H9 (cell line): Measurements from ENCODE around the gene ATRIP. TPM values are rescaled to one million over a fixed set of nuclear protein-coding genes. Genes with fewer than 3 reads are reported as not detected.
"Not testable (repeated sequence)": the region's sequence is repeated elsewhere in the genome, so short reads cannot be mapped to it uniquely, and the experiment has no call there.

ENCODE experiments used
- DNase-seq: peaks from one replicate; pipeline ENCODE4 v3.0.0-alpha.2; 2017
- H2AFZ ChIP-seq: one replicate; pipeline ENCODE4 v1.6.1; 2013; ENCODE audit warnings: mild to moderate bottlenecking, low read length, control low read depth, moderate library complexity
- H2AK5ac ChIP-seq: 2 replicates; pipeline ENCODE4 v1.6.1; 2013; ENCODE audit warnings: low read length, control low read depth, mixed read lengths; ENCODE audit not compliant: insufficient read length
- H2BK120ac ChIP-seq: one replicate; pipeline ENCODE4 v1.6.1; 2013; ENCODE audit warnings: low read depth, mild to moderate bottlenecking, low read length, control low read depth, inconsistent platforms; ENCODE audit not compliant: poor library complexity, severe bottlenecking
- H2BK12ac ChIP-seq: 2 replicates; pipeline ENCODE4 v1.6.1; 2013; ENCODE audit warnings: low read length, control low read depth, mixed read lengths, low read depth; ENCODE audit not compliant: insufficient read length
- H2BK15ac ChIP-seq: 2 replicates; pipeline ENCODE4 v1.6.1; 2013; ENCODE audit warnings: low read depth, low read length, control low read depth
- H2BK20ac ChIP-seq: one replicate; pipeline ENCODE4 v1.6.1; 2013; ENCODE audit warnings: low read depth, mild to moderate bottlenecking, low read length, control low read depth, inconsistent platforms; ENCODE audit not compliant: poor library complexity, severe bottlenecking
- H2BK5ac ChIP-seq: 2 replicates; pipeline ENCODE4 v1.6.1; 2013; ENCODE audit warnings: low read length, control low read depth, mixed read lengths; ENCODE audit not compliant: insufficient read length
- H3K14ac ChIP-seq: 2 replicates; pipeline ENCODE4 v1.6.1; 2013; ENCODE audit warnings: low read length, control low read depth; ENCODE audit not compliant: insufficient read depth
- H3K18ac ChIP-seq: 2 replicates; pipeline ENCODE4 v1.6.1; 2013; ENCODE audit warnings: low read depth, mild to moderate bottlenecking, mixed read lengths, low read length, control low read depth; ENCODE audit not compliant: insufficient read length
- H3K23ac ChIP-seq: 2 replicates; pipeline ENCODE4 v1.6.1; 2013; ENCODE audit warnings: low read length, control low read depth, mixed read lengths, low read depth; ENCODE audit not compliant: insufficient read length
- H3K23me2 ChIP-seq: 2 replicates; pipeline ENCODE4 v1.6.1; 2013; ENCODE audit warnings: low read depth, mild to moderate bottlenecking, mixed read lengths, low read length, control low read depth; ENCODE audit not compliant: insufficient read length, poor library complexity, severe bottlenecking
- H3K27ac ChIP-seq: 2 replicates; pipeline ENCODE4 v1.5.1; 2013; ENCODE audit warnings: low read length, control low read depth, mixed read lengths, low read depth; ENCODE audit not compliant: insufficient read length
- H3K27me3 ChIP-seq: 2 replicates; pipeline ENCODE4 v1.6.1; 2013; ENCODE audit warnings: low read length, control low read depth, inconsistent platforms; ENCODE audit not compliant: insufficient read depth
- H3K4ac ChIP-seq: 2 replicates; pipeline ENCODE4 v1.6.1; 2013; ENCODE audit warnings: low read depth, mild to moderate bottlenecking, control low read depth, inconsistent platforms, low read length, moderate library complexity
- H3K4me1 ChIP-seq: 2 replicates; pipeline ENCODE4 v1.6.1; 2013; ENCODE audit warnings: low read length, control low read depth, inconsistent platforms; ENCODE audit not compliant: insufficient read depth
- H3K4me2 ChIP-seq: 2 replicates; pipeline ENCODE4 v1.6.1; 2013; ENCODE audit warnings: low read length, control low read depth, mixed read lengths; ENCODE audit not compliant: insufficient read length, insufficient read depth
- H3K56ac ChIP-seq: 2 replicates; pipeline ENCODE4 v1.6.1; 2013; ENCODE audit warnings: low read depth, mild to moderate bottlenecking, mixed read lengths, low read length, control low read depth; ENCODE audit not compliant: insufficient read length
- H3K79me1 ChIP-seq: 2 replicates; pipeline ENCODE4 v1.6.1; 2013; ENCODE audit warnings: low read depth, mild to moderate bottlenecking, moderate library complexity, low read length, control low read depth, inconsistent platforms; ENCODE audit not compliant: insufficient read depth, poor library complexity, severe bottlenecking
- H3K79me2 ChIP-seq: 2 replicates; pipeline ENCODE4 v1.6.1; 2013; ENCODE audit warnings: low read length, control low read depth, inconsistent platforms; ENCODE audit not compliant: insufficient read depth
- H3K9ac ChIP-seq: 2 replicates; pipeline ENCODE4 v1.6.1; 2013; ENCODE audit warnings: low read length, control low read depth, mixed read lengths; ENCODE audit not compliant: insufficient read length; ENCODE audit errors: extremely low read depth
- H3K9me3 ChIP-seq: one replicate; pipeline ENCODE4 v1.6.1; 2013; ENCODE audit warnings: low read depth, low read length, inconsistent platforms; ENCODE audit not compliant: control insufficient read depth
- H3T11ph ChIP-seq: one replicate; pipeline ENCODE4 v1.6.1; 2013; ENCODE audit warnings: mild to moderate bottlenecking, low read length, control low read depth, inconsistent platforms
- H4K20me1 ChIP-seq: one replicate; pipeline ENCODE4 v1.6.1; 2013; ENCODE audit not compliant: control insufficient read depth, insufficient read length, insufficient read depth
- H4K5ac ChIP-seq: 2 replicates; pipeline ENCODE4 v1.6.1; 2013; ENCODE audit warnings: low read depth, mild to moderate bottlenecking, mixed read lengths, low read length, control low read depth; ENCODE audit not compliant: insufficient read length
- H4K8ac ChIP-seq: replicated peaks from 2 replicates; pipeline ENCODE4 v1.6.1; 2013; ENCODE audit warnings: low read length, control low read depth, mixed read lengths, low read depth; ENCODE audit not compliant: insufficient read length
- H4K91ac ChIP-seq: 2 replicates; pipeline ENCODE4 v1.6.1; 2013; ENCODE audit warnings: low read depth, mild to moderate bottlenecking, moderate library complexity, mixed read lengths, low read length, control low read depth; ENCODE audit not compliant: insufficient read length
- H3K27ac Mint-ChIP-seq, 3 experiments: 2 replicates in 2 of 3; 3 replicates in 1 of 3; pipeline ENCODE4 v1.8.0; 2020 to 2021; ENCODE audit warnings: mixed read lengths in 3 of 3, mild to moderate bottlenecking in 1 of 3, moderate library complexity in 1 of 3
- H3K27me3 Mint-ChIP-seq: 2 replicates; pipeline ENCODE4 v1.8.0; 2021; ENCODE audit warnings: low read depth, mild to moderate bottlenecking, moderate library complexity, mixed read lengths
- H3K36me3 Mint-ChIP-seq, 3 experiments: 2 replicates in 2 of 3; 3 replicates in 1 of 3; pipeline ENCODE4 v1.8.0; 2020 to 2021; ENCODE audit warnings: low read depth in 3 of 3, mixed read lengths in 3 of 3; ENCODE audit not compliant: insufficient read depth in 1 of 3
- H3K4me1 Mint-ChIP-seq, 2 experiments: 2 replicates each; pipeline ENCODE4 v1.8.0; 2020; ENCODE audit warnings: mixed read lengths in 2 of 2
- H3K4me3 Mint-ChIP-seq, 2 experiments: 2 replicates in 1 of 2; 3 replicates in 1 of 2; pipeline ENCODE4 v1.8.0; 2020 to 2021; ENCODE audit warnings: mild to moderate bottlenecking in 2 of 2, mixed read lengths in 2 of 2, moderate library complexity in 1 of 2
- H3K9me3 Mint-ChIP-seq, 2 experiments: 2 replicates in 1 of 2; 3 replicates in 1 of 2; pipeline ENCODE4 v1.8.0; 2020; ENCODE audit warnings: mild to moderate bottlenecking in 2 of 2, mixed read lengths in 2 of 2, moderate library complexity in 1 of 2
- WGBS: extraction: QIAGEN DNeasy Blood & Tissue Kit; methylation state at CpG from one replicate; pipeline ENCODE4 v1.1.7; 2013; ENCODE audit warnings: missing lambda C conversion rate, low lambda C conversion rate, mixed read lengths; ENCODE audit not compliant: insufficient read length; ENCODE audit errors: extremely low coverage; 5-methylcytosine and 5-hydroxymethylcytosine counted together
- total RNA-seq: library from RNA; stranded (reverse); gene quantifications from 2 replicates; pipeline ENCODE4 v1.2.1, GENCODE V29; 2021

Gene ATRIP
- total RNA-seq, 1 experiment from 2014 or later, result 16.3 TPM

DNA sequence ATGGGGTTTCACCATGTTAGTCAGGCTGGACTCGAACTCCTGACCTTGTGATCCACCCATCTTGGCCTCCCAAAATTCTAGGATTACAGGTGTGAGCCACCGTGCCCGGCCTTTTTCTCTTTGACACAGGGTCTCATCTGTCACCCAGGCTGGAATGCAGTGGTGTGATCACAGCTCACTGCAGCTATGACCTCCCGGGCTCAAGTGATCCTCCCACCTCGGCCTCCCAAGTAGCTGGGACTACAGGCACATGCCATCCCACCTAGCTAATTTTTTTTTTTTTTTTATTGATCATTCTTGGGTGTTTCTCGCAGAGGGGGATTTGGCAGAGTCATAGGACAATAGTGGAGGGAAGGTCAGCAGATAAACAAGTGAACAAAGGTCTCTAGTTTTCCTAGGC is 36.3 kb downstream of the ATRIP start:
- not testable (repeated sequence) for H3K9me3 ChIP-seq, H3K27ac Mint-ChIP-seq, H3K79me1 ChIP-seq, H3K18ac ChIP-seq, H3K14ac ChIP-seq, H2BK120ac ChIP-seq, H3K9me3 Mint-ChIP-seq, H2AFZ ChIP-seq, H3K4me1 ChIP-seq, H2BK5ac ChIP-seq, H3K9ac ChIP-seq, H3K36me3 Mint-ChIP-seq, H3T11ph ChIP-seq, H2BK20ac ChIP-seq, H3K27me3 ChIP-seq, H3K23ac ChIP-seq, H4K5ac ChIP-seq, H4K8ac ChIP-seq, H3K56ac ChIP-seq, H4K91ac ChIP-seq, H2BK15ac ChIP-seq, H3K27ac ChIP-seq, H3K27me3 Mint-ChIP-seq, H3K4me2 ChIP-seq, H3K4ac ChIP-seq, H3K23me2 ChIP-seq, H3K79me2 ChIP-seq, H4K20me1 ChIP-seq, DNase-seq, H3K4me3 Mint-ChIP-seq, H2BK12ac ChIP-seq, H2AK5ac ChIP-seq
- peaks cover 10 to 12% of the 10 kb centered on the region in 2 experiments for H3K4me1 Mint-ChIP-seq
- no CpG with 5 or more reads among the region's 6 CpGs for WGBS
